IMR-90 (cell line): ENCODE results near the gene SERPINI1. TPM values are rescaled to one million over a fixed set of nuclear protein-coding genes. Genes with fewer than 3 reads are reported as not detected.

Experiments
- ATAC-seq: fragments of 200-7000 bp; cut with Tn5 transposase; 2 replicates; pipeline ENCODE4 v1.9.1; 2020; ENCODE audit warnings: low read depth, mild to moderate bottlenecking, moderate library complexity
- BruUV-seq: library from RNA; stranded (reverse); fragments of 400-500 nt; replicated peaks from 2 replicates; lab custom pipeline; 2021; lab: Mats Ljungman, UMichigan
- CTCF ChIA-PET: fragments of 300-600 bp; formaldehyde crosslinking; extraction: SDS; loops from one replicate; lab custom pipeline; 2021; ENCODE audit warnings: antibody characterized with exemption; lab: Yijun Ruan, JAX
- POLR2A ChIA-PET: fragments of 300-600 bp; sonication (Branson Sonifier 250); formaldehyde crosslinking; loops from one replicate; lab custom pipeline; 2022; ENCODE audit warnings: antibody characterized with exemption; ENCODE audit not compliant: unreplicated experiment; lab: Charles Lee
- DNase-seq: peaks from one replicate; pipeline ENCODE4 v3.0.0; 2013
- H2AFZ ChIP-seq: replicated peaks from 2 replicates; pipeline ENCODE3; 2013; ENCODE audit warnings: low read length, mild to moderate bottlenecking; ENCODE audit not compliant: poor library complexity
- H2AK5ac ChIP-seq: 2 replicates; pipeline ENCODE4 v1.6.1; 2013; ENCODE audit warnings: low read depth, low read length, inconsistent platforms
- H2AK9ac ChIP-seq: replicated peaks from 2 replicates; pipeline ENCODE3; 2013; ENCODE audit warnings: mild to moderate bottlenecking, low read depth, low read length, moderate library complexity; ENCODE audit not compliant: poor library complexity
- H2BK120ac ChIP-seq: 2 replicates; pipeline ENCODE4 v1.6.1; 2013; ENCODE audit warnings: low read depth, low read length, inconsistent platforms
- H2BK15ac ChIP-seq: 3 replicates; pipeline ENCODE4 v1.6.1; 2013; ENCODE audit warnings: low read depth, low read length, inconsistent platforms
- H2BK20ac ChIP-seq: 2 replicates; pipeline ENCODE4 v1.6.1; 2013; ENCODE audit warnings: low read depth, mild to moderate bottlenecking, inconsistent platforms, low read length, moderate library complexity
- H2BK5ac ChIP-seq: 2 replicates; pipeline ENCODE4 v1.6.1; 2013; ENCODE audit warnings: mild to moderate bottlenecking, low read depth, low read length, inconsistent platforms; ENCODE audit not compliant: poor library complexity, severe bottlenecking
- H3K14ac ChIP-seq: replicated peaks from 2 replicates; pipeline ENCODE4 v1.6.1; 2013; ENCODE audit warnings: low read depth, low read length, inconsistent platforms
- H3K18ac ChIP-seq: 2 replicates; pipeline ENCODE4 v1.6.1; 2013; ENCODE audit warnings: low read depth, low read length, control low read depth
- H3K23ac ChIP-seq: 2 replicates; pipeline ENCODE4 v1.6.1; 2013; ENCODE audit warnings: low read depth, low read length, inconsistent platforms
- H3K27ac ChIP-seq: 2 replicates; pipeline ENCODE4 v1.5.1; 2013; ENCODE audit warnings: mild to moderate bottlenecking, control low read depth, low read length; ENCODE audit not compliant: insufficient read depth
- H3K27me3 ChIP-seq: 2 replicates; pipeline ENCODE4 v1.6.1; 2013; ENCODE audit warnings: low read length; ENCODE audit not compliant: control insufficient read depth, insufficient read depth
- H3K36me3 ChIP-seq: 2 replicates; pipeline ENCODE4 v1.6.1; 2013; ENCODE audit warnings: low read length, mixed read lengths; ENCODE audit not compliant: control insufficient read depth, insufficient read depth
- H3K4ac ChIP-seq: 2 replicates; pipeline ENCODE4 v1.6.1; 2013; ENCODE audit warnings: low read depth, low read length, inconsistent platforms
- H3K4me1 ChIP-seq: 2 replicates; pipeline ENCODE4 v1.6.1; 2013; ENCODE audit warnings: low read length, mixed read lengths; ENCODE audit not compliant: control insufficient read depth, insufficient read depth
- H3K4me2 ChIP-seq: 2 replicates; pipeline ENCODE4 v1.6.1; 2013; ENCODE audit warnings: low read depth, mild to moderate bottlenecking, control low read depth, low read length, moderate library complexity
- H3K4me3 ChIP-seq: 2 replicates; pipeline ENCODE4 v1.5.1; 2013; ENCODE audit warnings: low read depth, mild to moderate bottlenecking, control low read depth, low read length, moderate library complexity; ENCODE audit not compliant: insufficient read depth
- H3K56ac ChIP-seq: 2 replicates; pipeline ENCODE4 v1.6.1; 2013; ENCODE audit warnings: low read length, inconsistent platforms; ENCODE audit not compliant: insufficient read depth; ENCODE audit errors: extremely low read depth
- H3K79me1 ChIP-seq, 2 experiments: 2 replicates each; pipeline ENCODE4 v1.6.1; 2013; ENCODE audit warnings: low read length in 2 of 2, inconsistent platforms in 1 of 2, low read depth in 1 of 2
- H3K9ac ChIP-seq: 2 replicates; pipeline ENCODE4 v1.6.1; 2013; ENCODE audit warnings: low read depth, low read length, control low read depth
- H3K9me1 ChIP-seq: 2 replicates; pipeline ENCODE4 v1.6.1; 2013; ENCODE audit warnings: low read length, inconsistent platforms; ENCODE audit not compliant: insufficient read depth
- H3K9me3 ChIP-seq: 2 replicates; pipeline ENCODE4 v1.6.1; 2013; ENCODE audit warnings: low read length; ENCODE audit not compliant: control insufficient read depth, insufficient read depth
- H4K20me1 ChIP-seq: 2 replicates; pipeline ENCODE4 v1.6.1; 2013; ENCODE audit warnings: low read length, inconsistent platforms; ENCODE audit not compliant: insufficient read depth
- H4K5ac ChIP-seq: 2 replicates; pipeline ENCODE4 v1.6.1; 2013; ENCODE audit warnings: mild to moderate bottlenecking, low read depth, low read length, control low read depth
- H4K8ac ChIP-seq, 2 experiments: 2 replicates each; pipeline ENCODE4 v1.6.1; 2013; ENCODE audit warnings: low read depth in 2 of 2, low read length in 2 of 2, control low read depth in 1 of 2, inconsistent platforms in 1 of 2
- H4K91ac ChIP-seq: 2 replicates; pipeline ENCODE4 v1.6.1; 2013; ENCODE audit warnings: low read depth, low read length, inconsistent platforms; ENCODE audit not compliant: insufficient read depth
- CEBPB ChIP-seq: IDR thresholded peaks from 2 replicates; pipeline ENCODE4 v1.6.1; 2012; ENCODE audit warnings: low read depth, low read length, improper control_type of control experiment
- CHD1 ChIP-seq: IDR thresholded peaks from 2 replicates; pipeline ENCODE4 v1.6.1; 2012; ENCODE audit warnings: low read depth, low read length, improper control_type of control experiment
- FOS ChIP-seq: fragments of 150-350 bp; IDR thresholded peaks from 2 replicates; pipeline ENCODE4 v1.6.1; 2016; ENCODE audit warnings: low read depth, low read length
- RFX5 ChIP-seq: IDR thresholded peaks from 2 replicates; pipeline ENCODE4 v1.8.0; 2012; ENCODE audit warnings: low read depth, mild to moderate bottlenecking, low read length, moderate library complexity
- WGBS, 2 experiments: methylation state at CpG; one replicate each; pipeline versions ENCODE4 v1.1.5 to v1.1.7; 2013; ENCODE audit warnings: missing lambda C conversion rate in 2 of 2; ENCODE audit not compliant: insufficient read length in 1 of 2; ENCODE audit errors: extremely low coverage in 2 of 2; 5-methylcytosine and 5-hydroxymethylcytosine counted together
- dilution Hi-C: fragments of 300-500 bp; cut with HindIII; formaldehyde crosslinking; loops from one replicate; pipeline ENCODE4 v1.14.3; 2018; ENCODE audit warnings: low sequenced_read_pairs; ENCODE audit not compliant: unreplicated experiment
- in situ Hi-C: fragments of 300-500 bp; cut with MboI; formaldehyde crosslinking; loops from 3 replicates; pipeline ENCODE4 v1.14.3; 2019; ENCODE audit warnings: low sequenced_read_pairs, inconsistent platforms, mixed read lengths
- intact Hi-C: fragments of 100-400 bp; cut with micrococcal nuclease; formaldehyde crosslinking; loops from 2 replicates; pipeline ENCODE4 v1.10.0; 2022
- polyA plus RNA-seq, 3 experiments: library from polyadenylated mRNA; depleted of rRNA; stranded (reverse); fragments of >200 nt; gene quantifications; 2 replicates each; pipeline ENCODE4 v1.2.3, GENCODE V29; 2012; ENCODE audit warnings: low replicate concordance in 1 of 3
- total RNA-seq: library from RNA; depleted of rRNA; stranded (reverse); fragments of >200 nt; gene quantifications from 2 replicates; pipeline ENCODE4 v1.2.3, GENCODE V29; 2012

Gene SERPINI1
- total and polyA plus RNA-seq, 2 of the 4 experiments (the other 2 are of a cell fraction) = 0.36 to 1.3 TPM

DNA sequence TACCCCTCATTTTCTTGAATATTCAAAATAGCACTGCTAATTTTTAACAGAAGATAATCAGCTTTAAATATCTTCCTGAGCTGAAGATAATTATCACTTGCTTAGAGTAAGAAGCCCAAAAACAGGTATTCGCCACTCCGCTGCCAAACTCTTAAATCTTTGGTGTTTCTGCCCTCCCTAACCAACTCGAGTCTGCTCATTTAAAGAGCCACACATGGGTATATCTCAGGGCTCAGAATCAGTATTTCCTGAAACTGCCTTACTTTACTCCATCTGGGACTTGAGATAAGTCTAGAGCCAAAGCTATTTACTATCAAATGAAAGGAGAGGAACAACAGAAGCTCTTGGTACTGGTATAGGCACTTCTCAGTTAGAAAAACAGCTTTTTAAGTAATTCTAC, 11.6 kb upstream of the SERPINI1 start:
- no TSS peak for BruUV-seq
- H3K9me1 ChIP-seq = peaks cover 3% of the 10 kb centered on the region; the same call in 1 of the 2 replicates
- no peak for ATAC-seq
- no peak overlapping the region for H2BK5ac ChIP-seq
- no peak overlapping the region for H3K4me2 ChIP-seq
- no peak for DNase-seq
- H3K23ac ChIP-seq = no peak overlapping the region
- no peak overlapping the region for H3K9ac ChIP-seq
- H2AK9ac ChIP-seq = no peak overlapping the region
- H3K18ac ChIP-seq = no peak overlapping the region
- intact Hi-C loops (no loop called here), in situ Hi-C loops (no loop called here), dilution Hi-C loops (no loop called here)
- no peaks in the 10 kb centered on the region for H3K9me3 ChIP-seq
- H2BK120ac ChIP-seq = no peak overlapping the region
- CTCF ChIA-PET = no interaction called here
- H3K4me3 ChIP-seq = no peak overlapping the region
- H4K5ac ChIP-seq = no peak overlapping the region
- H3K27ac ChIP-seq = no peak overlapping the region
- no peak overlapping the region for H3K4ac ChIP-seq
- H3K27me3 ChIP-seq = no peaks in the 10 kb centered on the region
- no peak overlapping the region for H3K14ac ChIP-seq
- no peak overlapping the region for H2BK15ac ChIP-seq
- H2AK5ac ChIP-seq = no peak overlapping the region
- H2AFZ ChIP-seq = no peak overlapping the region
- H4K8ac ChIP-seq = no peak overlapping the region
- H3K56ac ChIP-seq = no peak overlapping the region
- H3K79me1 ChIP-seq = peaks cover 17 to 59% of the 10 kb centered on the region in 2 experiments
- no peak for TF ChIP-seq RFX5
- no peak for TF ChIP-seq CEBPB
- TF ChIP-seq CHD1 = no peak
- TF ChIP-seq FOS = no peak
- no peak overlapping the region for H2BK20ac ChIP-seq
- 100% methylated on average over 1 of the region's 3 CpGs; no CpG with 5 or more reads in 1 of the 2 experiments for WGBS, 2 experiments
- POLR2A ChIA-PET = no interaction called here
- H4K20me1 ChIP-seq = peaks cover 60% of the 10 kb centered on the region
- H3K4me1 ChIP-seq = peaks cover 2% of the 10 kb centered on the region; the same call in 1 of the 2 replicates
- no peak overlapping the region for H4K91ac ChIP-seq
- 0 out of 2 replicates have a peak, but pooled peaks cover under 1% of the 10 kb centered on the region for H3K36me3 ChIP-seq
